ENCODE results near the gene P2RY12. TPM values are rescaled to one million over a fixed set of nuclear protein-coding genes. Genes with fewer than 3 reads are reported as not detected.

The P2RY12 gene
- total RNA-seq, 4 donors from 2014 or later = 0.34 to 2.1 (median 0.46) TPM; not detected in 1

DNA sequence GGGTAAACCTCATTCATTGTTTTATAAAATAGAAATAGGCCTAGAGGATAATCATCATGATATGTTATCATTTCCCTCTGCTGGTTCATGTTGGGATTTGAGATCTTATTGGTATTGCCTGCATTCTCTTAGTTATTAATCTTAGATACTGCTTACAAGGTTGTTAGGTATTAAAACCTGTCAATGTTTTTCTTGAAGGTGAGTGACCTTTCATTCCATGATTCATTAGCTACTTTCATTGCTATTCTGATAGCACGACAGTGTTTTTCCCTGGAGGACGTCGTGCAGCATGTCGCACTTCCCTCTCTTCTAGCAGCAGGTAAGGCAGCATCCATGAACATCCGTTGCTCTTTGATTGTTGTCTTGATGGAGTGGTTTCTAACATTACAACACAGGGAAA is 17.1 kb downstream of the P2RY12 start:
- 71 to 84% methylated on average over 5 of the region's 5 CpGs for WGBS, 2 donors
- intact Hi-C loops (cut with DNase I; ENCODE audit: low total_unique reads) = no loop called here
- H3K4me3 ChIP-seq (ENCODE audit: low read depth, poor library complexity, severe bottlenecking) = no peak overlapping the region
- no peak for TF ChIP-seq POLR2A (IDR thresholded peaks at IDR 0.05)
- TF ChIP-seq, protein P1, sequence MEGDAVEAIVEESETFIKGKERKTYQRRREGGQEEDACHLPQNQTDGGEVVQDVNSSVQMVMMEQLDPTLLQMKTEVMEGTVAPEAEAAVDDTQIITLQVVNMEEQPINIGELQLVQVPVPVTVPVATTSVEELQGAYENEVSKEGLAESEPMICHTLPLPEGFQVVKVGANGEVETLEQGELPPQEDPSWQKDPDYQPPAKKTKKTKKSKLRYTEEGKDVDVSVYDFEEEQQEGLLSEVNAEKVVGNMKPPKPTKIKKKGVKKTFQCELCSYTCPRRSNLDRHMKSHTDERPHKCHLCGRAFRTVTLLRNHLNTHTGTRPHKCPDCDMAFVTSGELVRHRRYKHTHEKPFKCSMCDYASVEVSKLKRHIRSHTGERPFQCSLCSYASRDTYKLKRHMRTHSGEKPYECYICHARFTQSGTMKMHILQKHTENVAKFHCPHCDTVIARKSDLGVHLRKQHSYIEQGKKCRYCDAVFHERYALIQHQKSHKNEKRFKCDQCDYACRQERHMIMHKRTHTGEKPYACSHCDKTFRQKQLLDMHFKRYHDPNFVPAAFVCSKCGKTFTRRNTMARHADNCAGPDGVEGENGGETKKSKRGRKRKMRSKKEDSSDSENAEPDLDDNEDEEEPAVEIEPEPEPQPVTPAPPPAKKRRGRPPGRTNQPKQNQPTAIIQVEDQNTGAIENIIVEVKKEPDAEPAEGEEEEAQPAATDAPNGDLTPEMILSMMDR (IDR thresholded peaks at IDR 0.05) = no peak
- no peak for DNase-seq (ENCODE audit: low spot score in 2 of 2)

DNA sequence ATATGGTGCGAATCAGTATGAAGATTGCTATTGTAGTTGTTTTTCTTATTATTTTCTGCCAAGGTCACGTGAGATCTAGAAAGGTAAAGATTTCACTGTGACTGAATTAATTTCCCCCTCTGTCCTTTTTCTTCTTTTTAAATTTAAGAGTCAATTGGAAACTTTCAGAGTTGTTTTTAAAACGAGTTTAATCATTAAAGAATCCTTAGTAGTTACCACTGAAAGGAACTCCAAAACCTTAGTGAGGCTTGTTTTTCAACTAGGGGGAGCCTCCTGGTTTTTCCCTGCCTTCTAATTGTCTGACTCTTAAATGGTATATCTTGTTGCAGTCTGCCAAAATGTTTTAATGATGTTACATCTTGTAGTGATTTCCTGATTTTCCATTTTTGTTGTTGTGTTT is 17.6 kb downstream of the P2RY12 start:
- DNase-seq (ENCODE audit: low spot score in 2 of 2) = no peak
- TF ChIP-seq, protein P1 (IDR thresholded peaks at IDR 0.05) = no peak
- no peak for TF ChIP-seq POLR2A (IDR thresholded peaks at IDR 0.05)
- intact Hi-C loops (cut with DNase I; ENCODE audit: low total_unique reads) = no loop called here
- no peak overlapping the region for H3K4me3 ChIP-seq (ENCODE audit: low read depth, poor library complexity, severe bottlenecking)
- 78 to 85% methylated on average over 3 of the region's 3 CpGs for WGBS, 2 donors

DNA sequence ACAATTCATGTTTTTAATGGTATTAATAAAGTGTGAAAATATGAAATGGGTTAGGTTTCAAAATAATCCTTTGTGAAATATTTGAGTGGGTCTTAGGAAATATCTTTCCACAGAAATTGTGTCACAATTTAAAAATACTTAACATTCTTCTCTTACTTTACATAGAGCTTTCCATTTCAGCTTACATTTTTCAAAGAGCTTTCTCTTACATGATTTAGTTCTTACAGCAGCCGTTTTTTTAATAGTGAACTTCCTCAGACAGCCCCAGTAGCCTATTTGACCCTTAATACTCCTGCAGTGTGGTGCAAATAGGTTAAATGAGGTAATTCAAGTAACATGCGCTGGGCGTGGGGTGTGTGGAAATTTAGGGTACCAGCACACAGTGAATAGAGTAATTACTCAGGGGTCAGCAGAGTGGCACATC is 21.8 kb downstream of the P2RY12 start:
- 74 to 82% methylated on average over 3 of the region's 3 CpGs for WGBS, 2 donors
- H3K4me3 ChIP-seq (ENCODE audit: low read depth, poor library complexity, severe bottlenecking) = no peak overlapping the region
- intact Hi-C loops (cut with DNase I; ENCODE audit: low total_unique reads) = no loop called here
- DNase-seq (ENCODE audit: low spot score in 2 of 2) = no peak
- TF ChIP-seq, protein P1 (IDR thresholded peaks at IDR 0.05) = no peak
- TF ChIP-seq POLR2A (IDR thresholded peaks at IDR 0.05) = no peak

DNA sequence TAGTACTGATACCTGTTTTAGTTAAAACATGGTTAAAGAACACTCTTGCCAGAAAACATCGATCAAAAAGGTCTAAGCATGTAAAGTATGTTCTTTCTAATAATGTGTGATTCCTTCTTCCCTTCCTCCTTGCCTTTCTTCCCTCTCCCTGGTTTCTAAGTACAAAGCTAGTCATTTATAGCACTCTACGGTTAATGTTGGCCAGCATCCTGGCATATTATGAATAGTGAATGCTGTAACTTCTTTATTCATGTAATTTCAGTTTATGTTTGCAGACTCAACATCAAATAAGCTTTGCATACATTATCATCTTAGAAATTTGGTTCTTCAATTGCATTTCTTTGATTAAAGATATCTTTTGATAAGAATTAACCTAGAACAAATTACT is 27.1 kb downstream of the P2RY12 start:
- intact Hi-C loops (cut with DNase I; ENCODE audit: low total_unique reads) = no loop called here
- 45 to 48% methylated on average over 2 of the region's 2 CpGs for WGBS, 2 donors
- no peak for DNase-seq (ENCODE audit: low spot score in 2 of 2)
- H3K4me3 ChIP-seq (ENCODE audit: low read depth, poor library complexity, severe bottlenecking) = no peak overlapping the region
- TF ChIP-seq POLR2A (IDR thresholded peaks at IDR 0.05) = no peak
- TF ChIP-seq, protein P1 (IDR thresholded peaks at IDR 0.05) = no peak

DNA sequence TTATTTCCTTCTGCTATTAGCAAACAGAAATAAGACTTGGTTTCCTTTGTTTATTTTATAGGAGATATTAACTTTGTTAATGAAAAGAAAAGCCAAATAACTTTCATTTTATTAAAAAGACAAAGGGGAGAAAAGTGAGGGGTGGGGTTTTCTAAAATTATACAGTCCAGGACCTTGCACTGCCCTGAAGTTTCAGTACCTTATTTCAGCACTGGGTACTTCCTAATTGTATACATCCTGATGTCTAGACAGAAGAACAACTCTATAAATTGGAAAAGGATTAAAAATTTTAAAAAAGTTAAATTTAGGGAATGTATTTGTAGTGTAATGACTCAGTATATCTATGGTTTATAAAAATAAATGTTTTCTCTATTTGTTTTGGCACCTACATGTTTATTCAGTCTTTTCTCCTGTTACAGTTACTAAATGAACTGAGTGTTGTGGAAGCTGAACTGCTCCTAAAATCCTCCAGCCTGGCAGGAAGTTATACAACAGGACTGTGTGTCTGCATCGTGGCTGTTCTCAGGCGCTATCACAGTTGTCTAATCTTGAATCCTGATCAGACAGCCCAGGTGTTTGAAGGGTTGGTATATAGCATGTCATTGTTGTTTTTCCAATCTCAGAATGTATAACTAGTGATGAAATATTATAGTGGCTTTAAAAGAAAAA is 27.6 kb downstream of the P2RY12 start:
- no peak overlapping the region for H3K4me3 ChIP-seq (ENCODE audit: low read depth, poor library complexity, severe bottlenecking)
- 29 to 36% methylated on average over 2 of the region's 2 CpGs for WGBS, 2 donors
- intact Hi-C loops (cut with DNase I; ENCODE audit: low total_unique reads) = no loop called here
- no peak for TF ChIP-seq POLR2A (IDR thresholded peaks at IDR 0.05)
- TF ChIP-seq, protein P1 (IDR thresholded peaks at IDR 0.05) = no peak
- DNase-seq (ENCODE audit: low spot score in 2 of 2) = no peak

DNA sequence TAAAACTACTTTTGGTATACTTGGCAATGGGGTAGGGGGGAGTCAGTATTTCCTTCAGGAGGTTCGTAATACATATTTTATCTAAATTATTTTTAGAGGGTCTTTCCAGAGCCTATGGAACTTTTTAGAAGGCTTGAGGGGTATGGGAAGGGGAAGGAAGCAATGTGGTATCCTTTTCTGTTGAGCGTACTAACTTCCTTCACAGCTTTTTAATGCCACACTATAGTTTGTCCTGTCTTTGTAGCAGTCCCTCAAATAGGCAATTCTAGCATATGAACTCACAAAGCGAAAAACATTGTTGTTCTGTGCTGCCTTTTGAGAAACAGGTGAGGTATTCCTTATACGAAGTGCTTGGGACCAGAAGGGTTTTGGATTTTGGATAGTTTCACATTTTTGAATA is 32.9 kb downstream of the P2RY12 start:
- no peak overlapping the region for H3K4me3 ChIP-seq (ENCODE audit: low read depth, poor library complexity, severe bottlenecking)
- TF ChIP-seq POLR2A (IDR thresholded peaks at IDR 0.05) = no peak
- TF ChIP-seq, protein P1 (IDR thresholded peaks at IDR 0.05) = no peak
- 86 to 87% methylated on average over 4 of the region's 4 CpGs for WGBS, 2 donors
- intact Hi-C loops (cut with DNase I; ENCODE audit: low total_unique reads) = no loop called here
- DNase-seq (ENCODE audit: low spot score in 2 of 2) = no peak
